ENCODE measurements around the gene PDZD2.

DNA sequence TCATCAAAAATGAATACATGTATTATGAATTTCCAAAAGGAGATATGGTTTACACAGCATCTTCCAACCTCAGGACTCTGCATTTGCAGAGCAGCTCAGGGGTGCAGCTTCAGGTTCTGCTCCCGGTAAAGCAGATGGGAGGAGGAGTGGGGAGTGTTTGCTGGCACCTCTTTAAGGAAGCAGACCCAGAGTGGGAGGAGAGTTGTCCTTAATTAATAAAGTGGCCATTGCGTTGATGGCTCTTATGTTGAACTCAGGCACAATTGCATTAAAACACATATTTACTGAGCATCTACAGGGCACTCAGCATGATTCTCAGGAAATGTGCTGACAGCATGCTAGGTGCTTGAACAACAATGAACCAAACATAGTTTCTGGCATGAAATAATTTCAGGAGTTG lies 121.0 kb downstream of the PDZD2 start:
- TF ChIP-seq, protein P1, sequence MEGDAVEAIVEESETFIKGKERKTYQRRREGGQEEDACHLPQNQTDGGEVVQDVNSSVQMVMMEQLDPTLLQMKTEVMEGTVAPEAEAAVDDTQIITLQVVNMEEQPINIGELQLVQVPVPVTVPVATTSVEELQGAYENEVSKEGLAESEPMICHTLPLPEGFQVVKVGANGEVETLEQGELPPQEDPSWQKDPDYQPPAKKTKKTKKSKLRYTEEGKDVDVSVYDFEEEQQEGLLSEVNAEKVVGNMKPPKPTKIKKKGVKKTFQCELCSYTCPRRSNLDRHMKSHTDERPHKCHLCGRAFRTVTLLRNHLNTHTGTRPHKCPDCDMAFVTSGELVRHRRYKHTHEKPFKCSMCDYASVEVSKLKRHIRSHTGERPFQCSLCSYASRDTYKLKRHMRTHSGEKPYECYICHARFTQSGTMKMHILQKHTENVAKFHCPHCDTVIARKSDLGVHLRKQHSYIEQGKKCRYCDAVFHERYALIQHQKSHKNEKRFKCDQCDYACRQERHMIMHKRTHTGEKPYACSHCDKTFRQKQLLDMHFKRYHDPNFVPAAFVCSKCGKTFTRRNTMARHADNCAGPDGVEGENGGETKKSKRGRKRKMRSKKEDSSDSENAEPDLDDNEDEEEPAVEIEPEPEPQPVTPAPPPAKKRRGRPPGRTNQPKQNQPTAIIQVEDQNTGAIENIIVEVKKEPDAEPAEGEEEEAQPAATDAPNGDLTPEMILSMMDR (IDR thresholded peaks at IDR 0.05): no peak
- no peak for TF ChIP-seq POLR2A (IDR thresholded peaks at IDR 0.05)

Measured in heart left ventricle (tissue), 13 donors.